OCI-LY7 (cell line): ENCODE data around the gene MRPL2.

ENCODE experiments used
- CTCF ChIP-seq: fragments of 200-600 bp; sonication (generic); conservative IDR thresholded peaks from 2 replicates; pipeline ENCODE4 v1.5.1; 2014; ENCODE audit warnings: mild to moderate bottlenecking, antibody characterized with exemption, low read length, moderate library complexity, mixed read lengths
- EZH2phosphoT487 ChIP-seq: fragments of 200-600 bp; sonication (generic); IDR thresholded peaks from 2 replicates; pipeline ENCODE4 v1.6.1; 2018; ENCODE audit warnings: low read depth, borderline replicate concordance, mild to moderate bottlenecking, mixed run types, antibody characterized with exemption, low read length, moderate library complexity, mixed read lengths

GRCh38 chr6:43089874-43090558 lies 30.8 kb upstream of the MRPL2 start:
- no peak for TF ChIP-seq CTCF
- TF ChIP-seq EZH2phosphoT487: no peak
